Activated CD8-positive, alpha-beta memory T cell treated with anti-CD3 and anti-CD28 coated beads, Interleukin-2, amount 50 U/mL, for 24 hours (primary cell): ENCODE measurements around the gene HOTAIR.

Experiments
- DNase-seq: peaks from one replicate; pipeline ENCODE4 v3.0.0-alpha.2; 2020; ENCODE audit errors: extremely low read depth

The HOTAIR gene

GRCh38 chr12:53976172-53976822 lies 1.5 kb upstream of the HOTAIR start:
- DNase-seq = no peak

- no peak for DNase-seq
Observed at GRCh38 chr12:53975479-53976152, 862 bp upstream of the HOTAIR start.

- no peak for DNase-seq
Observed at GRCh38 chr12:53975064-53975471, 314 bp upstream of the HOTAIR start.

- DNase-seq = no peak
Observed at GRCh38 chr12:53973236-53974042, 1.3 kb downstream of the HOTAIR start.

GRCh38 chr12:53972722-53973235 lies 2.0 kb downstream of the HOTAIR start, which contains the start of gene HOXC11:
Gene HOXC11, plus strand, starts transcription at chr12:53973126. Its CDS starts 116 bp downstream, at chr12:53973242.
- no peak for DNase-seq

- DNase-seq = no peak
Observed at GRCh38 chr12:53972152-53972702, 2.5 kb downstream of the HOTAIR start.

GRCh38 chr12:53971686-53972085 lies 3.1 kb downstream of the HOTAIR start:
- DNase-seq = no peak

- no peak for DNase-seq
Observed at GRCh38 chr12:53971129-53971528, 3.6 kb downstream of the HOTAIR start.

GRCh38 chr12:53970451-53970850 lies 4.3 kb downstream of the HOTAIR start:
- no peak for DNase-seq

- DNase-seq = no peak
Observed at GRCh38 chr12:53969588-53970259, 5.0 kb downstream of the HOTAIR start.

- no peak for DNase-seq
Observed at GRCh38 chr12:53968214-53969127, 6.3 kb downstream of the HOTAIR start.

- DNase-seq = no peak
Observed at GRCh38 chr12:53967421-53967925, 7.3 kb downstream of the HOTAIR start.

- no peak for DNase-seq
Observed at GRCh38 chr12:53966385-53967133, 8.2 kb downstream of the HOTAIR start.

- no peak for DNase-seq
Observed at GRCh38 chr12:53966085-53966384, 8.7 kb downstream of the HOTAIR start.

- DNase-seq = no peak
Observed at GRCh38 chr12:53965281-53966084, 9.3 kb downstream of the HOTAIR start.

GRCh38 chr12:53964315-53964713 lies 10.4 kb downstream of the HOTAIR start:
- DNase-seq = no peak

- no peak for DNase-seq
Observed at GRCh38 chr12:53963434-53964314, 11.1 kb downstream of the HOTAIR start.

GRCh38 chr12:53963005-53963404 lies 11.7 kb downstream of the HOTAIR start:
- no peak for DNase-seq
